ENCODE data around the gene TRNP1. TPM values are rescaled to one million over a fixed set of nuclear protein-coding genes. Genes with fewer than 3 reads are reported as not detected.
A peak's percentile ranks its signal among the peaks of the same experiment; 100 is the strongest.

The TRNP1 gene
- total RNA-seq, 2 donors from 2014 or later: 0.28 to 0.55 TPM

DNA sequence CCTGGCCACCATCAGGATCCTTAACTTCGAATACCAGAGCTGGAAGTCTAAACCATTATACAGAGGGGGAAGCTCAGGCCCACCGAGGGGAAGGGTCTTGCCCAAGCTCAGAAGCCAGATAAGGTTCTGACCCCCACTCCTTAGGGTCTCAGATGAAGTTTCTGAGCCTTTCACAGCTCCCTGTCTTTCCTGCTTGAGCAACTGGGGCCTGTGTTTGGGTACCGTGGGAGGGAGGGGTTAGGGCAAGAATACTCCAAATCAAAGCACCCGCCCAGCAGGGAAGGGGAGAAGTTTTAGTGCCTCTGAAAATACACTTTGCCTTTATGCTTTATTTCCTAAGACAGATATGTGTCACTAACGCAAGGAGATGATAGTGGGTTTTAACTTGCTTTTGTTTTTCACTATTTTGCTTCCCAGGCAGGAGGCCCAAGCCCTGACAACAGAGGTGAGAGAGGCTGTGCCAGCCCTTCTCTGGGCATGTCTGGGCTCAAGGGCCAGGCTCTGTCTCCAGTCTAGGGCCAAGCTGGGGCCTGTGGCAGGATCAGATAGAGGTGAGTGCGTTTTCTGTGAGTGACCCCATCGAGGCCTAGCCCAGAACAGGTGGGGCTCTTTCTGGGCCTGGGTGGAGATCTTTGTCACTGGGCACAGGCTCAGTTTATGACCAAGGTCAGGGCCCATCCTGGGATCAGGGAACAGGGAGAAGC is 39.7 kb downstream of the TRNP1 start:
- DNase-seq (ENCODE audit: low spot score) (no peak), ATAC-seq (no peak)
- Mint-ChIP-seq H3K36me3 (no peaks in the 10 kb centered on the region), H3K4me1 (ENCODE audit: low read depth in 2 of 2) (peaks cover 0 to 2% of the 10 kb centered on the region in 2 donors), H3K27me3 (peaks cover 5% of the 10 kb centered on the region in 2 donors), H3K9me3 (no peaks in the 10 kb centered on the region), H3K4me3 (no peak overlapping the region), H3K27ac (no peak overlapping the region)

DNA sequence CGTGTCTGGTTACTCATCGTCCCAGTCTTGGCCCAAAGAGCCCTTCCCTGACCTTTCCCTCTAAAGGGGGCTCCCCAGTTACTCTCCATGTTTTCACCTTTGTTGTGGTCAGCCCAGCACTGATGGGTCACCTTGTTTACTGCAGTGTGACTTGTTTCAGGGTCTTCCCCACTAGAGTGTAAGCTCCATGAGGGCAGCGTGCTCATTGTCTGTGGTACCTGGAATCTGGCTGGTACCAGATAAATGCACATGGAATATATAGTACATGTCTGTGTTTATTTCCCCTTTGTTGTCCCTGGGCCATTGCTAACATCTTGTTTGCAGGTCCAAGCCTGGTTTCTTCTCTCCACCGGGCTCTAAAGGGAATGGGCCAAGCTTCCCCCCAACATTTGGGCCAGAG is 41.9 kb downstream of the TRNP1 start:
- ATAC-seq (no peak), DNase-seq (ENCODE audit: low spot score) (no peak)
- Mint-ChIP-seq H3K27ac (no peak overlapping the region), H3K4me1 (ENCODE audit: low read depth in 2 of 2) (peaks cover 0 to 2% of the 10 kb centered on the region in 2 donors), H3K4me3 (no peak overlapping the region), H3K9me3 (no peaks in the 10 kb centered on the region), H3K27me3 (peaks cover 5 to 6% of the 10 kb centered on the region in 2 donors), H3K36me3 (no peaks in the 10 kb centered on the region)

DNA sequence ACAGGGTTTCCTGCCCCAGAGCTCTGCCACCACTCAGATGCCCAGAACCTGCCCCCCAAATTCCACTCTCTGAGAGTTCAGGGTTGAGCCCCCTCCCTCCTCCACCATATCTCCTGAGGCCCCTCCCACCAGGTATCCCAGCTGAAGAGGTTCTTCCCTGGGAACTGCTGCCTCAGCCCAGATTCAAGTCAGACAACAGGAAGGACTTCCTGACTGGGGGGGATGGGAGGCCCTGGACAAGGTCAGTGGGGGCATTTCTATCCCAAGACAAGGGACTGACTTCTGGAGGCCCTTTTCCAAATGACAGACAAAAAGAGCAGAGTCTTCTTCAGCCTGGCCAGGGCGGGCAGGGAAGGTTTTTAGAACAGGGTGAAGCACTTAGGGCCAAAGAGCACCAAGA is 43.2 kb downstream of the TRNP1 start:
- Mint-ChIP-seq H3K4me3 (no peak overlapping the region), H3K9me3 (no peaks in the 10 kb centered on the region), H3K27ac (no peak overlapping the region), H3K4me1 (ENCODE audit: low read depth in 2 of 2) (peaks cover 0 to 2% of the 10 kb centered on the region in 2 donors), H3K27me3 (peaks cover 4 to 6% of the 10 kb centered on the region in 2 donors), H3K36me3 (no peaks in the 10 kb centered on the region)
- DNase-seq (ENCODE audit: low spot score): no peak
- no peak for ATAC-seq

DNA sequence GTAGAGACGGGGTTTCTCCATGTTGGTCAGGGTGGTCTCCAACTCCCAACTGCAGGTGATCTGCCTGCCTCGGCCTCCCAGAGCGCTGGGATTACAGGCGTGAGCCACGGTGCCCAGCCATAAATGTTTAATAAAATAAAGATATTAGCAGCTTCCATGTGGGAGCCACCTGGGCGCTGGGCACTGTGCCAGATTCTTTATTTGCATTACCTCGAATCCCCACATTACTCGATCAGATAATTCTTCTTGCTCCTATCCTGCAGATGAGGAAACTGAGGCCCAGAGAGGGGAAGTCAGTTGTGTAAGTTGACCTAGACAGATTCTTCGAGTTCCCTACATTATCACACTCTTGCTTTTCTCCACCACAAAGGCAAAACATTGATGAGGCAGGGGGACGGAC is 44.0 kb downstream of the TRNP1 start:
- ATAC-seq: no peak
- Mint-ChIP-seq H3K36me3 (no peaks in the 10 kb centered on the region), H3K27me3 (peaks cover 2 to 6% of the 10 kb centered on the region in 2 donors), H3K4me1 (ENCODE audit: low read depth in 2 of 2) (no peaks in the 10 kb centered on the region), H3K27ac (no peak overlapping the region), H3K9me3 (no peaks in the 10 kb centered on the region), H3K4me3 (no peak overlapping the region)
- DNase-seq (ENCODE audit: low spot score): no peak

DNA sequence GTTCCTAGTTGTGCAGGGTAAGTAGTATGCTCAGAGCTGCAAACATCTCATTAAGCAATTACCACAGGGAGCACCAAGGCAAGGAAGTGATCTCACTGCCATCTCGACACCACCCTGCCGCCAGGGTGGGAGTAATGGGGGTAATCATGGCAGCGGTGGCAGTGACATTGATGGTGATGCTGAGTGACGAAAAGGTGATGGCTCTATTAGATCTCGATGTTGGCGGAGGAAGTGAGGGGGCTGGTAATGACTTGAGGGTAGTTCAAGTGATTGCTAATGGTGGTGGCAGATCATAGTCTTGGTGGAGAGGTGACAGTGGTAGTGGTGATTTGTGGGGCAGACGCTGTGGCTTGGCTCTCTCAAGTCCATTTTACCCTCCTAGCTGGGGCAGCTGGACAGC is 44.5 kb downstream of the TRNP1 start:
- no peak for DNase-seq (ENCODE audit: low spot score)
- Mint-ChIP-seq H3K36me3 (no peaks in the 10 kb centered on the region), H3K27me3 (peaks cover 2 to 6% of the 10 kb centered on the region in 2 donors), H3K4me3 (no peak overlapping the region), H3K4me1 (ENCODE audit: low read depth in 2 of 2) (no peaks in the 10 kb centered on the region), H3K27ac (no peak overlapping the region), H3K9me3 (no peaks in the 10 kb centered on the region)
- no peak for ATAC-seq

DNA sequence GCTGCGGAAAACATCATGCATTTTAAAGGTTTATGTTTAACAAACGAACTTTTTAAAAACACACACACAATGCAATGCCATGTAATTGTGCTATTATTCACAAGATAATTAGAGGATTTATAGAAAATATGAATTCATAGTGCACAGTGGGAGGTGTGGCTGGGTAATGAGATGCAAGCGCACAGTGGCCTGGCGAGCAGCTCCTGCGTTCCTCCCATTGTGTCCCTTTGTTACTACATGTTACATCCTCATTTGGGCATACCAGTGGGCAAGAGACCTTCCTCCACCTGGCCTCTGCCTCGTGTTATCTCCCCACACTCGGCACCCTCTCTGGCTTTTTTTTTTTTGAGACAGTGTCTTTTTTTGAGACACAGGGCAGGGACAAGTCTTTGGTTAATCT is 49.2 kb downstream of the TRNP1 start:
- DNase-seq (ENCODE audit: low spot score): no peak
- H3K27ac Mint-ChIP-seq: no peak overlapping the region
- no peak overlapping the region for H3K4me3 Mint-ChIP-seq
- no peak for ATAC-seq
- H3K36me3 Mint-ChIP-seq: no peaks in the 10 kb centered on the region
- H3K4me1 Mint-ChIP-seq (ENCODE audit: low read depth in 2 of 2): peaks cover 9 to 18% of the 10 kb centered on the region in 2 donors
- peaks cover 0 to 6% of the 10 kb centered on the region in 2 donors for H3K27me3 Mint-ChIP-seq
- H3K9me3 Mint-ChIP-seq: no peaks in the 10 kb centered on the region

DNA sequence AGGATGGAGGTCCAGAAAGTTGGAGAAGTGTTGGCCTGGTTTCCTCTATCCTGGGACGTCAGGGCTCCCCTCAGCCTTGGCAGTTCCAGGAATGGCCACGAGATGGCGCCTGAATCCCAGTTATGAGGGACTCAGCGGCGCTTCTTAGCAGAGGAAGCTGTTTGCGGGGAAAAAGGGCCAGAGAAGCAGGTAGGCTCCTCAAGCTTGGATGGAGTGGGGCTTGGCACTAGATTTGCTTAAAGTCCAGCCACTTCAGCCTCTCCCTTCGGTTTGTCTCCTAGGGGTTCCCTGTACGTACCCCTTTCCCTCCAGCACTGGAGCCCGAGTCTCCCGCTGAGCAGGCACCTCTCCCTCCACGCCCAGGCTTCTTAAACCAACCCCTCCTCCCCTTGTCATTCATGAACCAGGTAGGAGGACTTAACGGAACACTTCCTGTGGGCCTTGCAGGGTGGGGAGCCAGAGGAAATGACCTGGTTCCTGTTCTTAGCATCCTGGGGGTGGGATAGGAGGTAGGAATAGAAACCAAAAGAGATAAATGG is 51.2 kb downstream of the TRNP1 start:
- H3K9me3 Mint-ChIP-seq: no peaks in the 10 kb centered on the region
- H3K4me3 Mint-ChIP-seq: peak overlapping the region; percentile 53
- H3K27ac Mint-ChIP-seq: no peak overlapping the region
- DNase-seq (ENCODE audit: low spot score): peak; percentile 88
- no peaks in the 10 kb centered on the region for H3K27me3 Mint-ChIP-seq
- H3K4me1 Mint-ChIP-seq (ENCODE audit: low read depth in 2 of 2): peaks cover 9 to 18% of the 10 kb centered on the region in 2 donors
- H3K36me3 Mint-ChIP-seq: no peaks in the 10 kb centered on the region
- peak; percentile 85 to 86 for ATAC-seq

DNA sequence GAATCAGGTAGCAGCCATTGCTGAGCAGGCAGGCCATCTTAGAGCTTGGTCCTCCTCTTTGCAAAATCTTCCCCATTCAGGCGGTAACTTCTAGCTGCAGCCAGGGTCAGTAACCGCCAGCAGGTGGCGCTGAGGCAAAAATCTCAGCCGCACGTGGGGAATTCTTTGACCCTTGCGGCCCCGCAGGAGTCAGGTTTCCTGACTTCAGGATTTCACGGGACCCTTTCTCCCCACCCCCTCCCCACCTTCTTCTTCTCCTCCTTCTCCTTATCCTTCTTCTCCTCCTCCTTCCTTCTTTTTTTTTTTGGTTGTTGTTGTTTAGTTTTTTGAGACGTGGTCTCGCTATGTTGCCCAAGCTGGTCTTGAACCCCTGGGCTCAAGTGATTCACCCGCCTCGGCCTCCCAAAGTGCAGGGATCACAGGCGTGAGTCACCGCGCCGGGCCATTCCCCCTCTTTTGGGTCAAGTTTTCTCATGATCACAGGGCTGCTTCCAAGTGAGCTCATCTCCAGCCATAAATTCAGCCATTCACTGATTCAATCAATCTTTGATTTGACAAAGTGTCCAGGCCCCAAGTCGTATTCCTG is 52.6 kb downstream of the TRNP1 start:
- ATAC-seq (no peak), DNase-seq (ENCODE audit: low spot score) (peak; percentile 76)
- H3K9me3 Mint-ChIP-seq: no peaks in the 10 kb centered on the region
- H3K27me3 Mint-ChIP-seq: no peaks in the 10 kb centered on the region
- peaks cover 9 to 18% of the 10 kb centered on the region in 2 donors for H3K4me1 Mint-ChIP-seq (ENCODE audit: low read depth in 2 of 2)
- no peak overlapping the region for H3K27ac Mint-ChIP-seq
- H3K36me3 Mint-ChIP-seq: no peaks in the 10 kb centered on the region
- no peak overlapping the region for H3K4me3 Mint-ChIP-seq

- Mint-ChIP-seq H3K4me1 (ENCODE audit: low read depth in 2 of 2) (peaks cover 9 to 18% of the 10 kb centered on the region in 2 donors), H3K27ac (no peak overlapping the region), H3K36me3 (no peaks in the 10 kb centered on the region), H3K9me3 (no peaks in the 10 kb centered on the region), H3K4me3 (no peak overlapping the region), H3K27me3 (no peaks in the 10 kb centered on the region)
- ATAC-seq (no peak), DNase-seq (ENCODE audit: low spot score) (no peak)
Observed at GRCh38 chr1:27047914-27048313, 54.4 kb downstream of the TRNP1 start.

- Mint-ChIP-seq H3K4me1 (ENCODE audit: low read depth in 2 of 2) (peaks cover 9 to 18% of the 10 kb centered on the region in 2 donors), H3K27me3 (no peaks in the 10 kb centered on the region), H3K9me3 (no peaks in the 10 kb centered on the region), H3K36me3 (no peaks in the 10 kb centered on the region), H3K4me3 (no peak overlapping the region), H3K27ac (no peak overlapping the region)
- ATAC-seq (no peak), DNase-seq (ENCODE audit: low spot score) (no peak)
Observed at GRCh38 chr1:27049100-27049499, 55.6 kb downstream of the TRNP1 start.

- Mint-ChIP-seq H3K4me1 (ENCODE audit: low read depth in 2 of 2) (peaks cover 5 to 14% of the 10 kb centered on the region in 2 donors), H3K27ac (no peak overlapping the region), H3K9me3 (no peaks in the 10 kb centered on the region), H3K27me3 (no peaks in the 10 kb centered on the region), H3K36me3 (no peaks in the 10 kb centered on the region), H3K4me3 (no peak overlapping the region)
- ATAC-seq: no peak
- DNase-seq (ENCODE audit: low spot score): no peak
Observed at GRCh38 chr1:27049607-27050006, 56.1 kb downstream of the TRNP1 start.

Other genes starting within 250 kb of the TRNP1 start
- gene PIGV, start 205.7 kb upstream of the TRNP1 start, total RNA-seq: 10 to 100 TPM; 44.3 to 60.2 TPM
- 100 to 1,000 TPM in 1 of 2 donors, 10 to 100 TPM in 1; 87.2 to 106 TPM for gene ZDHHC18, start 167.0 kb upstream of the TRNP1 start, total RNA-seq
- under 1 TPM; 0.50 to 0.56 TPM for gene SFN, start 130.5 kb upstream of the TRNP1 start, total RNA-seq
- gene GPN2, start 103.4 kb upstream of the TRNP1 start, total RNA-seq: 10 to 100 TPM; 52.6 to 58.0 TPM
- 10 to 100 TPM; 19.6 to 21.2 TPM for gene GPATCH3, start 93.2 kb upstream of the TRNP1 start, total RNA-seq
- gene NR0B2, start 79.7 kb upstream of the TRNP1 start, total RNA-seq: not detected
- 100 to 1,000 TPM in 1 of 2 donors, 10 to 100 TPM in 1; 78.2 to 136 TPM for gene NUDC, start 71.9 kb upstream of the TRNP1 start, total RNA-seq
- not detected for gene KDF1, start 33.2 kb upstream of the TRNP1 start, total RNA-seq
- gene TENT5B, start 19.2 kb downstream of the TRNP1 start, total RNA-seq: not detected
- 10 to 100 TPM; 25.3 to 31.4 TPM for gene SLC9A1, start 161.4 kb downstream of the TRNP1 start, total RNA-seq
- gene WDTC1, start 240.9 kb downstream of the TRNP1 start, total RNA-seq: 10 to 100 TPM; 30.2 to 33.9 TPM

Data from natural killer cell treated with Interleukin-12 subunit alpha and Interleukin-12 subunit beta and Interleukin-15 and Interleukin-18, amount 100 ng/mL, for 72 hours (primary cell).